GM04503 (cell line): ENCODE data around the gene UBAP2.
"Not testable (repeated sequence)": the region's sequence is repeated elsewhere in the genome, so short reads cannot be mapped to it uniquely, and the experiment has no call there.

ENCODE experiments used
- DNase-seq: peaks from one replicate; pipeline ENCODE4 v3.0.0-alpha.2; 2012; ENCODE audit warnings: low read depth

UBAP2 gene

DNA sequence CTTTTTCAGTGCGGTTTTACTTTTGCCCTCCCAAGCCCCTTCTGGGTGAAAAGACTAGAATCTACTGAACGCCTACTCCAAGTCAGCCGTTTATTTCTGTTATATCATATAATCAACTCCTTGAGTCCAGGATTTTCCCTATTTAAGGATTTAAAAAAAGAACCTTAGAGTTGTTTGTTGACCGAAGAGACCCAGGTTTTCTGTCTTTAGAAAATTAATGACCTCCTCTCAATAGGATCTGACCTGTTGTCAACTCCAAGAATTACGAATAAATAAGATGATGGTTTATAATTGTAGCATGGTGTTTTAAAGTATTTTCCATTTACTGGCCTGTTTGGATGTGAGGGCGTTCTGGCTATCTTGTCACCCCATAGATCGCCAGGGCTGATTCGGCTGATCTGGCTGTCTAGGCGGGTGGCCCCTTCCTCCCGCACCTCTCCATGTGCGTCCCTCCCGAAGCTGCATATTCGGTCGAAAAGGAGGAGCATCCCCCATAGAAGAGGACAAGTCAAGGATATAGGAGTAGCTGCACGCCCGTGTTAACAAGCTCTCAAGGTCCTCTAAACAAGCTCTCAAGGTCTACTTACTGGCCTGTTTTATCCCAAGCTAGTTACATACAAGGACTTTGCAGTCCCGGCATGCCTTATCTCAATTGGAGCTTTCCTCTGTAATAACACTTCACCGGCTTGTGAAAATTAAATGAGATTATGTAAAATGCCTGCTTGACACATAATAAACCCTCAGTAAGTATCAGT lies 1.1 kb upstream of the UBAP2 start:
- no peak for DNase-seq

DNA sequence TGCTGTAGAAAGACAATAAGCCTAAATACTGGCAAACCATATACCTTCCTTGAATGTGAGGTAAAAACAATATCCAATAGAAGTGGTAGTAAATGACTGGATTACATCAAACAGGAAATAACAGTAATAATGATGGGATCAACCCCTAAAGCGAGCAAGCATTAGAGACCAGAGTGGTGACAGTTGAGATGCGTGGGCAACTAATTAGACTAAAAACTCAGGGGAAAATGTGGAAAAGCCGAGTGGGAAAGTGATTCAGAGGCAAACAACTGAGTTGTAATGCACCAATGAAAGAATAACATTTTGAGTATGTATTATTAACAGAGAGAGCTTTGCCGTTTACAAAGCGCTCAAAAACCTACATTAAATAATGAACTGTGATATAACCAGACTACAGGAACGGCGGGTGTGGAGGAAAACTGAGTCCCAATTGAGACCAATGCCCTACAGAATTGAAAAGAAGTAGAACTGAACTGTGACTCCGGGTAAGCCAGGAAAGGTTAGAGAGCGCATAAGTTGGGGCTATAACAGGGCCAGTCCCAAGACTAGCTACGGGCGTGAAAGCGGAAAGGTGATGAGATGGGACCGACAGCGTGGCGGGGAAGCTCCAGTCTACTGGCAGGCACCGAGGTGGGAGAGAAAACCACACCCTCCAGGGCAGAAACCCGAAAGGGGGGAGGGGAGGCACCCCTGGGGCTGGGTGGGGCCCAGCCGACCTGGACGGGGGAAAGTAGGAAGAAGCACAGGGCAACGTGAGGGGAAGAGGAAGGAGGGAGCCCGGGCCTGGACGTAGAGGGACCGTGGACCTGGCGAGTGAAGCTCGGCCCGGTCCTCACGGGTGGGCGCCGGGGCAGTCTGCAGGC lies 592 bp downstream of the UBAP2 start:
- no peak for DNase-seq

DNA sequence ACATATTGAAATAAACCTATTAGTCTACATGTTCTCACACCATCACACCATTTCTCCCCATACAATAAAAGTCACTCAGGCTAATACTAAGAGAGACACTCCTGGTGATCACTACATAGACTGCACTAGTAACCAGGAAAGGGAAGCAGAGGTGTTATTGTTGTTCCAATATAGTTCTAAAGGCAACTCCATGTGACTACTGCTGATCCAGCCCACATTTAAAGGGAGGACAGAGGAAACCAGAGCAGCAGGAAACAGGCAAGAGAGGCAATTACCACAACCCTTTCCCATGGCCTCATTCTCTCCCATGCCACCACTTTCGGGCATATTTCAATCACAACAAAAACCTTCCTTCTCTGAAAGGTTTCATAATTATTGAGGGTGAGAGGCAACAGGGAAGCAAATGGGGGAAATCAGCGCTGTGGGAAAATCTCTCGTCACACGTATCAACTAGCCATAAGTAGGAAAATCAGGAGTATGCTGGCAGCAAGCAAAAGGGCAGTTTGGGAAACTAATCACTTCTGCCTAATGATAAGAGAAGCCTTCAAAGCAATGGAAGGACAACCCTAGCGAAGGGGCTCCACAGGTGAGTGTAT lies 1.8 kb downstream of the UBAP2 start:
- no peak for DNase-seq

DNA sequence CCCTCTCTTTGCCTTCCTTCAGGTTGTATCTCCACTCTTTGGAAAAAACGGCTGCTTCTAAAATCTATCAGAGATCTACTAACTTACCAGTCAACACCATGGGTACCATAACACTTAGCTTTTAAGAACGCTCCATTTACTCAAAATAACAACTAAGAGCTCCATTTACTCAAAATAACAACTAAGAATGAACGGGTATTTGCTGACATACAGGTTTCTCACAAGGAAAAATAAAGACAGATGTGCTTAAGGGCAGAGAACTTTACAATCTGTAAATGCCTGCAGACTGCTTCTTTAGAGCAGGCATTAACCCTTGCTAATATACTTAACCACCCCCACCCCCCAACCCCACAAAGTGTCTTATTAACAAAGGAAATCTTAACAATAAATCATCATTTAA lies 2.8 kb downstream of the UBAP2 start:
- no peak for DNase-seq

DNA sequence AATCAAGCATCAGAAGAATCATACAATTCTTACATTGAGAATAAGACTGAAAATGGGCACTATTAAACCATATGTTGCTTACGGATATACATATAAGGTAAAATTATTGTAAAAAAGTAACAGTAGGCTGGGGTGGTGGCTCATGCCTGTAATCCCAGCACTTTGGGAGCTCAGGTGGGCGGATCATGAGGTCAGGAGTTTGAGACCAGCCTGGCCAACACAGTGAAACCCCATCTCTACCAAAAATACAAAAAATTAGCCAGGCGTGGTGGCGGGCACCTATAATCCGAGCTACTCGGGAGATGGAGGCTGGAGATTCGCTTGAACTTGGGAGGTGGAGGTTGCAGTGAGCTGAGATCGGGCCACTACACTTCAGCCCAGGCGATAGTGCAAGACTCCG lies 6.6 kb downstream of the UBAP2 start:
- not testable (repeated sequence) for DNase-seq

DNA sequence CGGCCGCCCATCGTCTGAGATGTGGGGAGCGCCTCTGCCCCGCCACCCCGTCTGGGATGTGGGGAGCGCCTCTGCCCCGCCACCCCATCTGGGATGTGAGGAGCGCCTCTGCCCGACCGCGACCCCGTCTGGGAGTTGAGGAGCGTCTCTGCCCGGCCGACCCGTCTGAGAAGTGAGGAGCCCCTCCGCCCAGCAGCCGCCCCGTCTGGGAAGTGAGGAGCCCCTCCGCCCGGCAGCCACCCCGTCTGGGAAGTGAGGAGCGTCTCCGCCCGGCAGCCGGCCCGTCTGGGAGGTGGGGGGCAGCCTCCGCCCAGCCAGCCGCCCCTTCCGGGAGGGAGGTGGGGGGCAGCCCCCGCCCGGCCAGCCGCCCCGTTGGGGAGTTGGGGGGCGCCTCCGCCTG lies 9.8 kb downstream of the UBAP2 start:
- DNase-seq = not testable (repeated sequence)

DNA sequence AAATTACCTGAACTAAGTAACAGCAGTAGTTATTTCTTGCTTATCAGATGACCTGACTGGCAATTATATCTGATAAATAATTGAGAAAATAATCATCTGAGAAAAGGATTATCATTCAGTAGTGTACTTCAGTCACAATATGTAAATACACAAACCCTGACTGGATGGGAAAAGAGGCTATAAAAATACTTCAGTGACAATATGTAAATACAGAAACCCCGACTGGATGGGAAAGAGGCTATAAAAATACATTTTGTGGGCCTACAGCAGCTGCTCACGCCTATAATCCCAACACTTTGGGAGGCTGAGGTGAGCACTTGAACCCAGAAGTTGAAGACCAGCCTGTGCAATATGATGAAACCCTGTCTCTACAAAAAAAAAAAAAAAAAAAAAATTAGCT lies 11.1 kb downstream of the UBAP2 start:
- DNase-seq = no peak

DNA sequence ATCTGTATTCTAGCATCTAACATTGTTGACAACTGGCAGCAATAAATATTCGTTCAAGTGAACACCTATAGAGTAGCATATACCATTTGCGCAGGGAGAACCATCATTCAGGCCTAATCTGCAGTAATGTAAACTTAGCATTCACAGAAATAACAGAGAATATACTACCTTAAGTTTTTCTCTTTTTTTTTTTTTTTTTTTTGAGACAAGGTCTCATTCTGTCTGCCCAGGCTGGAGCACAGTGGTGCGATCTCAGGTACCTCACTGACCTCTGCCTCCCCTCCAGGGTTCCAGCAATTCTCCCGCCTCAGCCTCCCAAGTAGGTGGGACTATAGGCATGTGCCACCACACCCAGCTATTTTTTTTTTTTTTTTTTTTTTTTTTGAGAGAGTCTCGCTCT lies 12.1 kb downstream of the UBAP2 start:
- DNase-seq = no peak

DNA sequence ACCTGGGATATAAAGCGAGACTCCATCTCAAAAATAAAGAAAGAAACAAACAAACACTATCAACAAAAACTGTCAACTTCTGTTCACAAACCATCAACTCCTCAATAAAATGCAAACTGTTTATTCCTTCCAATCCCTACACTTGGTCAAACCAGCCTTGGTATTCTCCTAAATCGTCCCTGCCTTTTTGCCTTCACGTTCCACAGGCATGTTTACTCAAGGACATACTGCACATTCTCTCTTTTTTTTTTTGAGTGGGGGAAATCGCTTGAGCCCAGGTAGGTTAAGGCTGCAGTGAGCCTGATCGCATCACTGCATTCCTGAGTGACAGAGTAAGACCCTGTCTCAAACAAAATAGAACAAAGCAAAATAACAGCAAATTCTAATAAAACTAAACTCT lies 13.0 kb downstream of the UBAP2 start:
- no peak for DNase-seq

DNA sequence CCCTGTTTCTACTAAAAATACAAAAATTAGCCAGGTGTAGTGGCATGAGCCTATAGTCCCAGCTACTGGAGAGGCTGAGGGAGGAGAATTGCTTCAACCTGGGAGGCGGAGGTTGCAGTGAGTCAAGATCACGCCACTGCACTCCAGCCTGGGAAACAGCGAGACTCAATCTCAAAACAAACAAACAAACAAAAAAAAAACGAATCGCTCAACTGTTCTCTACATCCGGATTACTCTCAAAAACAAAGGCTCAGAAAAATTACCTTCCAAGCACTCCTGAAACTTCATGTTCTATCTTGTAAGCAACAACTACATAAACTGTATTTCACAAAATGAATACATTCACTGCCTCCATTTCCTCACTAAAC lies 14.0 kb downstream of the UBAP2 start:
- no peak for DNase-seq

DNA sequence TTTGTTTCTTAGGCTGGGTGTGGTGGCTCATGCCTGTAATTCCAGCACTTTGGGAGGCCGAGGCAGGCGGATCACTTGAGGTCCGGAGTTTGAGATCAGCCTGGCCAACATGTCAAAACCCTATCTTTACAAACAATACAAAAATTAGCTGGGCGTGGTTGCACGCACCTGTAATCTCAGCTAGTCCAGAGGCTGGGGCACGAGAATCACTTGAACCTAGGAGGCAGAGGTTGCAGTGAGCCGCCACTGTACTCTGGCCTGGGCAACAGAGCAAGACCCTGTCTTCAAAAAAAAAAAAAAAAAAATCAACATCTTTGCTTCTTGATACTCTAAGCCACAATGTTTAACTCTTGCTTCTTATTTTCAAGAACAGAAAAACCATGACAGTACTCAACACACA lies 16.1 kb downstream of the UBAP2 start:
- DNase-seq = no peak

DNA sequence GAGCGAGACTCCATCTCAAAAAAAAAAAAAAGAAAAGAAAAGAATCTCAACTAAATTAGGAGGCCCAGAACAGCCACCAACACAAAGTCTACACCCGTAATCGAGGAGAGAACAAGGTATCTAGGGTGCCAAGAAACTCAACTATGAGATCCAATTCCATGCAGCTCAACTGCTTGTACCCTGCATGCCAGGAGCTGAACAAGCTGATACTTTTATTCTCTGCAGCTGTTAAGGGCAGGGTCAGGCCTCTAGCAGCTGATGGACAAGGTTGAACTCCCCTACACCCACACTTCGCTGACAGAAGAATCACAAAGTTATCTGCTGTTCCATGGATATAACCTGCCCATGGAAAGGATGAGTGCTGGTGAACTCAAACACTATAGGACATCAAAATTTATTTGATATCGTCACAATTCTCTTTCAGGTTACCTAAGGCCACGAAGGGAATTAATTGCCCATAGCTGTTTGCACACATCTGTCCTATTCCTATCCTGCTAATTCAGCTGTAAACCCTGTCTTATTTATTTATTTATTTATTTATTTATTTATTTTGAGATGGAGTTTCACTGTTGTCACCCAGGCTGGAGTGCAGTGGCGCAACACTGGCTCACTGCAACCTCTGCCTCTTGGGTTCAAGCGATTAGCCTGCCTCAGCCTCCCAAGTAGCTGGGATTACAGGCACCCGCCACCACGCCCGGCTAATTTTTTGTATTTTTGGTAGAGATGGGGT lies 20.7 kb downstream of the UBAP2 start:
- DNase-seq = no peak

DNA sequence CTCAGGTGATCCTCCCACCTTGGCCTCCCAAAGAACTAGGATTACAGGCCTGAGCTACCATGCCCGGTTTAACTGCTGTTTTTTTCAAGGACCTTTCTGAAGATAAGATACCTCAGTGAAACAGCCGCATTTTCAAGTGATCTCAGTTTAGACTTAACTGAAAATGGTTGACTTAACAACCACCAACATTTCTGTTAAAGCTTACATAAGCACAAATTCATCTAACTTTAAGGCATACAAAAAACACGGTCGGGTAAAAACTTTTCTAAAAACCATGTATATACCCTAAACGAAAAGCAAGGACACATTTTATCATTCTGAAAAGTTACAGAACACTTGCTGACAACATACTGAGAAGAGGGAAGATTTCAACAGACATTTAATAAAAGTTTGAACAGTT lies 22.9 kb downstream of the UBAP2 start:
- DNase-seq = no peak

DNA sequence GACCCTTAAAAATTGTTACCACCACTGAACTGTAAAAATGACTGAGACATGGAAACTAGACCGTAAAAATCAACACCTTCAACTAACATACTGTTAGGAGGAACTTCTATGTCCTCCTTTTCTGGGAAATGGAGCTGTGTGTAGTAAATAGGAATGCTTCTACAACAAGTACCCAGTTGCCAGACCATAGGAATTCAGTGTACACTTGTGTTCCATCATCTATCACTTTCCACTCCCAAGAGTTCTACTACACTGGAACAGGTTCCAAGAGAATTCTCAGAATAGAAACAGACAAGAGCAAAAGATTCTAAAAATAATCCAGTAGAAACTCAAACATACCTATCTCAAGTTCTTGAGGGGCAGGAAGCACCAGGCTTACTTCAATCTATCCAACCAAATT lies 23.6 kb downstream of the UBAP2 start:
- no peak for DNase-seq

DNA sequence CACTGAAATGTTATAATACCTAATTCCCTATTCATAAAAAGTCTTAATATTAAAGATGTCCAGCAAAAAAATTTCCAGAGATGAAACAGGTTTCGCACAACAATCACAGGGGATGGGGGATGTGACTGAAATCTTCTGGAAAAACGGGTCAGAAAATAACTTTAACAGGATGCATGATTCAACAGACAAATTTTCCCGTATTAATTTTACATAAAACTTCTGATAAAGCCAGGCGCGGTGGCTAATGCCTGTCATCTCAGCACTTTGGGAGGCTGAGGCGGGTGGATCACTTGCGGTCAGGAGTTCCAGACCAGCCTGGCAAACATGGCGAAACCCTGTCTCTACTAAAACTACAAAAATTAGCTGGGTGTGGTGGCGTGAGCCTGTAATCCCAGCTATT lies 24.2 kb downstream of the UBAP2 start:
- not testable (repeated sequence) for DNase-seq

DNA sequence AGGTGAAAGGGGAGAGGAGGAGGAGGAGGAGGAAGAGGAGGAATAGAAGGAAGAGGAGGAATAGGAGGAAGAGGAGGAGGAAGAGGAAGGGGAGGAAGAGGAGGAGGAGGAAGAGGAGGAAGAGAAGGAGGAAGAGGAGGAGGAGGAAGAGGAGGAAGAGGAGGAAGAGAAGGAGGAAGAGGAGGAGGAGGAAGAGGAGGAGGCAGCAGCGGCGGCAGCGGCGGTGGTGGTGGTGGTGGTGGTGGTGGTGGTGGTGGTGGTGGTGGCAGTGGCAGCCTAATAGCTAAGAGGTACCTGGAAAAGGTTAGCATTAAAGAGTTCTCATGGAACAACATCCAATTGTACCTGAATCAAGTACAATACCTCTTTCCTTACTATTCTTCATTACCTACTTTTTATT lies 32.5 kb downstream of the UBAP2 start:
- no peak for DNase-seq

DNA sequence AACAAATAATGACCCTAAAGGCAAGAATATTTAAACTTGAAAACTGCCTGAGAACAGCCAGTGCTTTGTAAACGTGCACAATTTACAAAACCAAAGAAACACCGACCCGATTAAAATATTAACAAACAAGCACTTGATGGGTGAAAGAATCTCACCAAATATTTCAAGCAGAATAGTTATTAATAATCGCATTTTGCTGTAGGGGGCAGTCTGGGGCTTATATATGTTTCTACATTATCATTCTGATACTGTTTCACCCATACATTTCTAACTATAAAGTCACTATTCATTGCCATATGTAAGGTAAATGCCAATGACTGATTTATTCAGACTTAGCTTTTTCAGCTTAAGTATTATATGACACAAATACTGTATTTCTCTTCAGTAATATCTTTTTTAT lies 37.7 kb downstream of the UBAP2 start:
- DNase-seq = no peak

DNA sequence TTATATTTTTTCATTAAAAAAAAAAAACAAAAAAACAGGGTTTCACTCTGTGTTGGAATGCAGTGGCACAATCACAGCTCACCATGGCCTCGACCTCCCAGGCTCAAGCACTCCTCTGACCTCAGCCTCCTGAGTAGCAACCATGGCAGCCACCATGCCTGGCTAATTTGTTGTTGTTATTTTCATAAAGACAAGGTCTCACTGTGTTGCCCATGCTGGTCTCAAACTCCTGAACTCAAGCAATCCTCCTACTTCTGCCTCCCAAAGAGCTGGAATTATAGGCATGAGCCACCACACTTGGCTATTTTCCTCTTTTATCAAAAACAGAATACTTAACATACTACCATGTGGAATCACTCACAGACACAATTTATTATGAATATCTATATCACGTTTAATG lies 46.7 kb downstream of the UBAP2 start:
- DNase-seq = no peak

DNA sequence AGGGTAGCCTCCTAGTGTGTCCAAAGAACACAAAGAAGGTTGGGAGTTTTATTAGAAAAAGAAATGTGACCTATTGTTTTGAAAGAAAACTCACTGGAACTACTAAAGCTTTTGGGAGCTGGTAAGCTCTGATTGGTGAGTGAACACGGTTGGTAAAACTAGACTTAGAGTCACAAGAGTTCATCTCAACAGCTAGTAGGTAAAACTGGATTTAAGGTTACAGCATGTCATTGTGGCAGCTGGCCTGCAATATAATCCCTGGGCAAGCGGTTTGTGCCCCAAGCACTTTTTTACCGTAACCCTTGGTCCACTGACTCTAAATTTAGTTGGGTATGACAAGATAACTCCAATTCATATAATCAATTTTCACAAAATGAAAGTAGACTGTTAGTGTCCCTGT lies 47.4 kb downstream of the UBAP2 start:
- no peak for DNase-seq

DNA sequence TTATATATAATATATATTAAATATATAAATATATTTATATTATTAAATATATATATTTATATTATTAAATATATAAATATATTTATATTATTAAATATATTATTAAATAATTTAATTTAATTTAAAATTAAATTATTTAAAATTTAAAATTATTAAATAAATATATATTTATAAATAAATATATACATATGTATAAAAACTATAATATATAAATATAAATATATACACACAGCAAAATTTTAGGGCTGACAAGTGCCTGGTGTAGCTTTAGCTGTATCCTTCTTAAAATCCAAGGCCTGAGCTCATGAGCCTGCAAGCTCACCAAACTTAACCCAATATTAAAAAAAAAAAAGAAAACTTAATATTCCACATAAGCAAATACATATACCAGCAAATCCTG lies 53.2 kb downstream of the UBAP2 start:
- no peak for DNase-seq

DNA sequence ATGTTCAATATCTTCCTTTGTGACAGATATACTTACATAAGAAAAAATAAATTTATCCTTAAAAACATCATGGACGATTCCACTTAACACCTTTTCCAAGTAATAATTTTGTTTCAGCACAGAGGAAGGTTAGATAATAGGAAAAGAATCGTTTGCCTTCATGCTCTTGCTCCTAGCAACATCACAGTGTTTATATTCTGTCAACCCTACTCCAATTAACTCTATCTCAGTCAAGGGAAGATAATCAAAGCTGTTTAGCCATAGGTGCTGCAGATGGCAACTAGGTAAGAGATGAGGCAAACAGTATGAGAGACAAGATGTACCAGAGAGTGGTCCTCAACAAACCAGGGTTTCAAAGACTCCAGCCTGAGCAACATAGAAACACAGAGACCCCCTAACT lies 55.6 kb downstream of the UBAP2 start:
- no peak for DNase-seq

DNA sequence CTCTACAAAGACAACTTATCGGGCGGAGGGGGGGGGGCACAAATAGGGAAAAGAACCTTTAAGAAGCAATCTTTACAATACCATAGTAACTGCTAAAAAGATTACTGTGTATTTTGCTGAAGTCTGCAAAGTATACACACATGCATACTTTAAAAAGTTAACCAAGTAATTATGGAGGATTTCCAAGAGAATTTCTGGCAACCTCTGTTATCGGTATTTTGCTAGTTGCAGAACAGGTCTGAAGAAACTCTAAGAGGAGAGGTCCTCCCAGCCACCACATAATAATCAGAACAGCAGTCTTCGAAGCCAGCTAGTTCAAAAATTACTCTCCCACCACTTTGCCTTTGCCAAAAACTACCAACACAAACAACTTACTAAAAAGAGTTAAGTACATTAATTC lies 56.1 kb downstream of the UBAP2 start:
- DNase-seq = no peak
